ENCODE data around the gene TNNI2. TPM values are rescaled to one million over a fixed set of nuclear protein-coding genes. Genes with fewer than 3 reads are reported as not detected.

The TNNI2 gene
- total RNA-seq, 4 donors from 2014 or later, result 4.2 TPM; not detected in 3

DNA sequence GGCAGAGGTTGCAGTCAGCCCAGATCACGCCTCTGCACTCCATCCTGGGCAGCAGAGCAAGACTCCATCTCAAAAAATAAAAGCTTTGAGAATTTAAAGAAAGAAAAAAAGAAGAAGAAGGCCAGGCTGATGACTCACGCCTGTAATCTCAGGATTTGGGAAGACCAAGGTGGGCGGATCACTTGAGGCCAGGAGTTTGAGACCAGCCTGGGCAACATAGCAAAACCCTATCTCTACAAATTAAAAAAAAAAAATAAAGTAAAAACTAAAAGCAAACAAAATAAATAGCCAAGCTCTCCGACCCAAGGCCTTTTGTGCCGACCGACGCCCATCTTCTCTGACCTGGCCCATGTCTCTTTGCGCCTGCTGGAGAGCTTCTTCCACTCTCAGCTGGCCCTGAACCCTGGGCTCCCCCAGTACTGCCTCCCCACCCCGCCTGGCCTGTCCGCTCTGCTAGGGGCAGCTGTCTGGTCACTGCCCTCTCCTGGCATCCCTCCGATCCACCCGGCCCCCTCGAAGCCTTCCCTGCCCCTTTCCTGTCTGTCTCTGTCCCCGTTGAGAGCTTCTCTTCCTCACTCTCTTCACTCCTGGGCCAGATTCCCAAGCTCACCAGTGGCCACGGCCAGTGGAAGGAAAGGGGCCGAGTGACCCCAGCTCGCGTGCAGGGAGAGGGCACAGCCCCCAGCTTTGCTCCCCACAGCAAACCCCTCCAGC, 9.3 kb downstream of the TNNI2 start:
- WGBS, result 84% methylated on average over 17 of the region's 18 CpGs
- DNase-seq (ENCODE audit: extremely low spot score), result no peak
- TF ChIP-seq POLR2A (IDR thresholded peaks at IDR 0.05; ENCODE audit: low read depth) (no peak), EP300 (IDR thresholded peaks at IDR 0.05) (no peak), POLR2AphosphoS5 (IDR thresholded peaks at IDR 0.05) (no peak)
- TF ChIP-seq, protein P1, sequence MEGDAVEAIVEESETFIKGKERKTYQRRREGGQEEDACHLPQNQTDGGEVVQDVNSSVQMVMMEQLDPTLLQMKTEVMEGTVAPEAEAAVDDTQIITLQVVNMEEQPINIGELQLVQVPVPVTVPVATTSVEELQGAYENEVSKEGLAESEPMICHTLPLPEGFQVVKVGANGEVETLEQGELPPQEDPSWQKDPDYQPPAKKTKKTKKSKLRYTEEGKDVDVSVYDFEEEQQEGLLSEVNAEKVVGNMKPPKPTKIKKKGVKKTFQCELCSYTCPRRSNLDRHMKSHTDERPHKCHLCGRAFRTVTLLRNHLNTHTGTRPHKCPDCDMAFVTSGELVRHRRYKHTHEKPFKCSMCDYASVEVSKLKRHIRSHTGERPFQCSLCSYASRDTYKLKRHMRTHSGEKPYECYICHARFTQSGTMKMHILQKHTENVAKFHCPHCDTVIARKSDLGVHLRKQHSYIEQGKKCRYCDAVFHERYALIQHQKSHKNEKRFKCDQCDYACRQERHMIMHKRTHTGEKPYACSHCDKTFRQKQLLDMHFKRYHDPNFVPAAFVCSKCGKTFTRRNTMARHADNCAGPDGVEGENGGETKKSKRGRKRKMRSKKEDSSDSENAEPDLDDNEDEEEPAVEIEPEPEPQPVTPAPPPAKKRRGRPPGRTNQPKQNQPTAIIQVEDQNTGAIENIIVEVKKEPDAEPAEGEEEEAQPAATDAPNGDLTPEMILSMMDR (IDR thresholded peaks at IDR 0.05), result no peak
- no peak overlapping the region for H3K27ac ChIP-seq (replicated peaks in 1 of 4)
- peaks cover 13 to 20% (median 17%) of the 10 kb centered on the region in 4 donors for H3K4me1 ChIP-seq
- H3K36me3 ChIP-seq, result no peaks in the 10 kb centered on the region
- H3K27me3 ChIP-seq, result no peaks in the 10 kb centered on the region
- no peak overlapping the region for H3K4me3 ChIP-seq
- no peaks in the 10 kb centered on the region for H3K9me3 ChIP-seq
- intact Hi-C loops (cut with DNase I), result no loop called here

DNA sequence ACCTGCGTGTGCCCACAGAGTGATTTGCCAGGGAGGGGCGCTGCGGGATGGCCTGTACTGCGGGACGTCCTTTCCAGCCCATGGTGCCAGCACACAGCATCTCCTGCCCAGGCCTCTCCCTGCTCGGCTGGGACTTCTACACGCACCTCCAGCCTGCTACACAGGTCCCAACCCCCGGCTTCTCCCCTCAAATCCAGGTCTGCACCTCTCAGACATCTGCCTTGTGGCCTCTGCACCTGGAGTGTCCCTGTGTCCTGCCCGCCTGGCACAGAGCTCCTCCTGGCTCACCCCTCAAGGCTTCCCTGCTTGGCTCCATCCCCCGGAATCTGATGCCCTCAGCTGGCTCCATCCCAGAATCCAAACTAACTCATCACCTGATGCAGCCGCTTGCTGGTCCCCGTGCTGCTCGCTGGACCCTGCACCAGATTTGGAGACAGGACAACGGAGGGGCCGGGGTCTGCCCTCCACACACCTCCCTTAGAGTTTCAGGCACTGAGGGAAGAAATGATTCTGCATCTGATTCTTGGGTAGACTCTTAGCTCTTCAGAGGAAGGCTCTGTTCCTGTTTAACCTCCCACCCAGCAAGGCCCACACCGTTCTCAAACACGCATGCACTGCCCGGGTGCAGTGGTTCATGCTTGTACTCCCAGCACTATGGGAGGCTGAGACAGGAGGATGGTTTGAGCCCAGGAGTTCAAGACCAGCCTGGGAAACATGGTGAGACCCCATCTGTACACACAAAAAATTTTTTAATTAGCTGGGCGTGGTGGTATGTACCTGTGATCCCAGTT, 10.1 kb downstream of the TNNI2 start:
- H3K36me3 ChIP-seq, result no peaks in the 10 kb centered on the region
- H3K9me3 ChIP-seq, result no peaks in the 10 kb centered on the region
- no peak overlapping the region for H3K4me3 ChIP-seq
- no peaks in the 10 kb centered on the region for H3K27me3 ChIP-seq
- H3K27ac ChIP-seq (replicated peaks in 1 of 4), result no peak overlapping the region
- no peak for DNase-seq (ENCODE audit: extremely low spot score)
- WGBS, result 94% methylated on average over 14 of the region's 19 CpGs
- TF ChIP-seq EP300 (IDR thresholded peaks at IDR 0.05) (no peak), POLR2AphosphoS5 (IDR thresholded peaks at IDR 0.05) (no peak), POLR2A (IDR thresholded peaks at IDR 0.05; ENCODE audit: low read depth) (no peak)
- TF ChIP-seq, protein P1 (IDR thresholded peaks at IDR 0.05), result no peak
- H3K4me1 ChIP-seq, result peaks cover 11 to 18% (median 16%) of the 10 kb centered on the region in 4 donors
- intact Hi-C loops (cut with DNase I), result no loop called here

DNA sequence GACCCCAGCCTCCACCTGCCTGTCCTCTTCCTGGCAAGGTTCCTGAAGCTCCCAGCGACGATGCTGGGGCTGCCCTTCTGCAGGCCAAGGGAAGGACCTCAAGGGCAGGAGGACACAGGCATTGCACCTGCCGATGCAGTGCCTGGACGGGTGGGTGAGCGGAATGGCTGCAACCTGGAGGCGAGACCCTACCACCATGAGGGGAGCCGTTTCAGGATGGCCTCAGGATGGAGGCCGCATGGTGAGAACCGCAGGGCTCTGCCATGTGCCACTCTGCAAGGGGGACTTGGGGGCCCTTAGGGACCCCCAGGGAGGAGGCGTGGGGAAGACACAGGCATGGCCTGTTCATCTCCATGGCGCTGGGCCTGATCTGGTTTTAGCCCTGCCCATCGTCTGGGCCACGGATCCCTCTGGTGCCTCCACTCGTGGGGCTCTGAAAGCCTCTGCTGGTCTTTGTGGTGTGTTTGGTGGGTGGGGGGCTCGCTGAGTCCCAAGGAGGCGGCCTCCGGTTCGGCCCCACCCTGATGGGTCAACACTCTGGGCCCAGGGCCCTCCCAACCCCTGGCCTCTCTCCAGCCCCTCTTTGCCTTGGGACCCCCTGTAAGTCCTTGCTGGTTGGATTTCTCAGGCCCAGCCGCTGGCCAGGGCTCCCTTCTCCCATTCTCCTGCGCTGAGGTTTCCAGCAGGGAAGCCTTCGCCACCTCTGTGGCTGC, 12.8 kb downstream of the TNNI2 start:
- no peak overlapping the region for H3K27ac ChIP-seq (replicated peaks in 1 of 4)
- H3K4me1 ChIP-seq, result peaks cover 0 to 6% (median 0%) of the 10 kb centered on the region in 4 donors
- H3K4me3 ChIP-seq, result no peak overlapping the region
- H3K36me3 ChIP-seq, result no peaks in the 10 kb centered on the region
- no peaks in the 10 kb centered on the region for H3K27me3 ChIP-seq
- TF ChIP-seq POLR2A (IDR thresholded peaks at IDR 0.05; ENCODE audit: low read depth), result no peak
- no peak for TF ChIP-seq POLR2AphosphoS5 (IDR thresholded peaks at IDR 0.05)
- TF ChIP-seq EP300 (IDR thresholded peaks at IDR 0.05), result no peak
- TF ChIP-seq, protein P1 (IDR thresholded peaks at IDR 0.05), result no peak
- WGBS, result 98% methylated on average over 12 of the region's 21 CpGs
- no peaks in the 10 kb centered on the region for H3K9me3 ChIP-seq
- intact Hi-C loops (cut with DNase I), result no loop called here
- no peak for DNase-seq (ENCODE audit: extremely low spot score)

DNA sequence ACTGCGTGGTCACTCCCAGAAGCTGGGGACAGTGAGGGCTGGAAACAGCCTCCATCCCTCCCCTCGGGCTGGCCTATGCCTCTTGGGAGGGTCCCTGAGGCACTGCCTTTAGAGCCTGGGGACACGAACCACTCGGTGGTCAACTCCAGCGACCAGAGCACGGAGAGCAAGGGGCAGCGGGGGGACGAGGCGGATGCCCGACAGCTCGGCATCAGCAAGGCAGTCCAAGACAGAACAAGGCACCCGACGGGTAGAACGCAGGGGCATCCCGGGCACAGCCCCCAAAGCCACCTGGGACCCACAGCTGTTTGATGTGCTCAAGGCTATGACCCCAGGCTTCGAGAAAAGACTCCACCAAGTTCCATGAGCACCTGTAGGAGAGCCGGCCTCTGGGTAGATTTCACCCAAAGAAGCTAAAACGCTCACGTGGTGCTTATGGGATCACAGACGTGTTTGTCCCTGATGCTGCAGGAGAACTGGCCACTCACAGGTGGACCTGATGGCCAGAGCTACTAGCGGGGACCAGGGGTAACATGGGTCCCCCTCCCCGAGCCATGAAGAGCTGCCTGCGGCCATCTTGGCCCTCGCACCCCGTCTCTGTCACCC, 13.6 kb downstream of the TNNI2 start:
- TF ChIP-seq, protein P1 (IDR thresholded peaks at IDR 0.05), result no peak
- TF ChIP-seq POLR2A (IDR thresholded peaks at IDR 0.05; ENCODE audit: low read depth) (no peak), EP300 (IDR thresholded peaks at IDR 0.05) (no peak), POLR2AphosphoS5 (IDR thresholded peaks at IDR 0.05) (no peak)
- H3K9me3 ChIP-seq, result no peaks in the 10 kb centered on the region
- peaks cover 0 to 6% (median 0%) of the 10 kb centered on the region in 4 donors for H3K4me1 ChIP-seq
- no peaks in the 10 kb centered on the region for H3K36me3 ChIP-seq
- H3K4me3 ChIP-seq, result no peak overlapping the region
- intact Hi-C loops (cut with DNase I), result no loop called here
- no peak for DNase-seq (ENCODE audit: extremely low spot score)
- H3K27ac ChIP-seq (replicated peaks in 1 of 4), result no peak overlapping the region
- 85% methylated on average over 13 of the region's 25 CpGs for WGBS
- H3K27me3 ChIP-seq, result no peaks in the 10 kb centered on the region

Data from esophagus muscularis mucosa (tissue), 4 donors.